Right atrium auricular region (tissue), 2 donors: ENCODE results near the gene COL19A1. TPM values are rescaled to one million over a fixed set of nuclear protein-coding genes. Genes with fewer than 3 reads are reported as not detected.
"Not testable (repeated sequence)": the region's sequence is repeated elsewhere in the genome, so short reads cannot be mapped to it uniquely, and the experiment has no call there.

ENCODE experiments used
- DNase-seq: peaks from one replicate; pipeline ENCODE4 v3.0.0-alpha.2; 2019; ENCODE audit warnings: low spot score
- H3K27ac ChIP-seq, 2 donors: fragments of 200-600 bp; sonication (generic); 1 replicate in 1 of 2; 2 replicates in 1 of 2; pipeline ENCODE4 v1.5.1; 2016 to 2019
- H3K27me3 ChIP-seq, 2 donors: fragments of 200-600 bp; sonication (generic); one replicate each; pipeline versions ENCODE4 v1.5.1 to v1.6.0; 2017 to 2019
- H3K36me3 ChIP-seq: fragments of 200-600 bp; sonication (generic); one replicate; pipeline ENCODE4 v1.5.1; 2016
- H3K4me1 ChIP-seq, 2 donors: fragments of 200-600 bp; sonication (generic); one replicate each; pipeline versions ENCODE4 v1.5.1 to v1.6.0; 2017 to 2019
- H3K4me3 ChIP-seq, 2 donors: fragments of 200-600 bp; sonication (generic); 1 replicate in 1 of 2; 2 replicates in 1 of 2; pipeline ENCODE4 v1.5.1; 2017 to 2019; ENCODE audit warnings: mild to moderate bottlenecking in 1 of 2, moderate library complexity in 1 of 2
- H3K9me3 ChIP-seq, 2 donors: fragments of 200-600 bp; sonication (generic); one replicate each; pipeline ENCODE4 v1.5.1; 2019
- total RNA-seq, 2 donors: library from RNA; depleted of rRNA; stranded (reverse); fragments of >200 nt; gene quantifications; one replicate each; pipeline ENCODE4 v1.1.0, GENCODE V29; 2016
- TF ChIP-seq, protein P1 (sequence below), 2 donors: fragments of 200-600 bp; sonication (generic); IDR thresholded peaks; one replicate each; pipeline ENCODE4 v1.5.1; 2019; ENCODE audit warnings: antibody characterized with exemption in 2 of 2

The COL19A1 gene
- total RNA-seq, 2 donors from 2014 or later: 2.7 to 3.9 TPM

DNA sequence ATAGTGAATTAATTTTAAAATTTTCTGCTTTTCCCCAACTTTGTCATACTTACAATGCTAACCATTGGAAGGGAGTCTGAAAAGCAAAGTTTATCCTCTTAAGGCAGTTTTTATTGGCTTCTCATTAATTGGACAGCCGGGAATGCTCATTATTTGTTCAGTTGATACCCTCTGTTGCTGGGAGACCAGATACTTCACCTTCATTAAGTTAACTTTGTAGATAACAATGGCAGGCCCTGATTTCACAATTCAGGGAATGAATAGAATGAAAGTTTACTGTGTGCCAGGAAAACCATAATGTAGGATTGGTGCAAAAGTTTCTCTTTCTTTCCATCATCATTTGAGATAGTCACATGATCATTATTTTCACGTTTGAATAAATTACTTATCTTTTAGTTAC is 49.0 kb downstream of the COL19A1 start:
- Histone ChIP-seq H3K27ac (peak overlapping the region in 1 of 2 donors; percentile 45), H3K27me3 (no peaks in the 10 kb centered on the region), H3K9me3 (no peaks in the 10 kb centered on the region), H3K4me3 (no peak overlapping the region), H3K4me1 (no peaks in the 10 kb centered on the region), H3K36me3 (no peaks in the 10 kb centered on the region)
- TF ChIP-seq, protein P1, sequence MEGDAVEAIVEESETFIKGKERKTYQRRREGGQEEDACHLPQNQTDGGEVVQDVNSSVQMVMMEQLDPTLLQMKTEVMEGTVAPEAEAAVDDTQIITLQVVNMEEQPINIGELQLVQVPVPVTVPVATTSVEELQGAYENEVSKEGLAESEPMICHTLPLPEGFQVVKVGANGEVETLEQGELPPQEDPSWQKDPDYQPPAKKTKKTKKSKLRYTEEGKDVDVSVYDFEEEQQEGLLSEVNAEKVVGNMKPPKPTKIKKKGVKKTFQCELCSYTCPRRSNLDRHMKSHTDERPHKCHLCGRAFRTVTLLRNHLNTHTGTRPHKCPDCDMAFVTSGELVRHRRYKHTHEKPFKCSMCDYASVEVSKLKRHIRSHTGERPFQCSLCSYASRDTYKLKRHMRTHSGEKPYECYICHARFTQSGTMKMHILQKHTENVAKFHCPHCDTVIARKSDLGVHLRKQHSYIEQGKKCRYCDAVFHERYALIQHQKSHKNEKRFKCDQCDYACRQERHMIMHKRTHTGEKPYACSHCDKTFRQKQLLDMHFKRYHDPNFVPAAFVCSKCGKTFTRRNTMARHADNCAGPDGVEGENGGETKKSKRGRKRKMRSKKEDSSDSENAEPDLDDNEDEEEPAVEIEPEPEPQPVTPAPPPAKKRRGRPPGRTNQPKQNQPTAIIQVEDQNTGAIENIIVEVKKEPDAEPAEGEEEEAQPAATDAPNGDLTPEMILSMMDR (IDR thresholded peaks at IDR 0.05): no peak
- no peak for DNase-seq

DNA sequence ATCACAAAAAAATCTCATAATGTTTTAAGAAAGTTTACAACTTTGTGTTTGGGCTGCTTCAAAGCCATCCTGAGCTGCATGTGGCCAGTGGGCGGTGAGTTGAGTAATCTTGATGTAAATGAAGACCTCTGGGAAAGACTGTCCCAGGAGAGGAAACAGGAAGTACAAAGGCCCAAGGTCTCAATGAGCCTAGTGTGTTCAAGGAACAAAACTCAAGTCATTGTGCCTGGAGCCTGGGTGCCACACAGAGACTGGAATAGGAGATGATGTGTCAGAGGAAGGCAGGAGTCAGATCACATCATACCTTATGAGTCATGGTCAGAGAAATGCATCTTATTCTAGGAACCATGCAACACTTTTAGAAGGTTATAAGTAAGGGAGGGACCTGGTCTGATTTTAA is 51.5 kb downstream of the COL19A1 start:
- no peaks in the 10 kb centered on the region for H3K36me3 ChIP-seq
- no peak overlapping the region for H3K4me3 ChIP-seq
- DNase-seq: no peak
- no peaks in the 10 kb centered on the region for H3K4me1 ChIP-seq
- no peak overlapping the region for H3K27ac ChIP-seq
- H3K9me3 ChIP-seq: no peaks in the 10 kb centered on the region
- H3K27me3 ChIP-seq: no peaks in the 10 kb centered on the region
- TF ChIP-seq, protein P1 (IDR thresholded peaks at IDR 0.05): no peak

DNA sequence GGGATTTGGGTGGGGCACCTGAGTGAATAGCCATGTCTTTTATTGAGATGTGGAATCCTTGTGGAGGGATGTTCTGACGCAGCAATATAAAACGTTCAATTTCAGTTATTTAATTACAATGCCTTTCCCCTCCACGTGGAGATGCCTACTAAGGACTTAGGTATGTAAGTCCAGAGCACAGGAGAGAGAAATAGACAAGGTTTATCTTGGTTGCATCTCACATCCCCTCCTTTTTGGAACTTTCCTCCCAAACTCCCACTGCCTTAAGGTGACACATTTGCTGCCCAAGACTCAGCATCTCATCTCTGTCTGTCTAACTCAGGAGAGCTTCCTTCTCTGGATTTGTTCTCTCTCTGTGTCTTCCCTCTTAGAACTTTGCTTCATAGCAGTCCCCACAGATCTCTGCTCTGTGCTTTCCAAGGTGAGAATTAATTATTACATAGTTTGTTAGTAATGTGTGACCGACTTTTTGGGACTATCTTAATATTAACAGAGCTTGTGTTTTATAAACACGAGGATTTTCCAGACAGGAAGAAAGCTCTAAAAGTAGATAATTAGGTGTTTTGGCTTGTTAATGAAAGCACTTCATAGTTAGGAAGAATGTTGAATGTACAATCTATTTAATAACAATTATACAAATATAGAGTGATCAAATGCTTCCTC is 52.6 kb downstream of the COL19A1 start:
- no peaks in the 10 kb centered on the region for H3K4me1 ChIP-seq
- no peaks in the 10 kb centered on the region for H3K27me3 ChIP-seq
- H3K27ac ChIP-seq: no peak overlapping the region
- no peak for DNase-seq
- H3K36me3 ChIP-seq: no peaks in the 10 kb centered on the region
- H3K4me3 ChIP-seq: no peak overlapping the region
- TF ChIP-seq, protein P1 (IDR thresholded peaks at IDR 0.05): no peak
- peaks cover 0 to 6% of the 10 kb centered on the region in 2 donors for H3K9me3 ChIP-seq

DNA sequence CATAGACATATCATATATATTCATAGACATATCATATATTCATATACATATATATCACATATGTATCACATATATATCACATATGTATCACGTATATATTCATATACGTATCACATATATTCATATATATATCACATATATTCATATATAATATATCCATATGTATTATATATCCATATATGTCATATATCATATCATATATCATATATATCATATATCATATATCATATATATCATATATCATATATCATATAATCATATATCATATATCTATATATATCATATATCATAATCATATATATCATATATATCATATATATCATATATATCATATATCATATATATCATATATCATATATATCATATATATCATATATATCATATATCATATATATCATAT is 54.7 kb downstream of the COL19A1 start:
- not testable (repeated sequence) for H3K9me3 ChIP-seq, DNase-seq, H3K27me3 ChIP-seq, H3K27ac ChIP-seq, H3K4me1 ChIP-seq, H3K36me3 ChIP-seq, H3K4me3 ChIP-seq

DNA sequence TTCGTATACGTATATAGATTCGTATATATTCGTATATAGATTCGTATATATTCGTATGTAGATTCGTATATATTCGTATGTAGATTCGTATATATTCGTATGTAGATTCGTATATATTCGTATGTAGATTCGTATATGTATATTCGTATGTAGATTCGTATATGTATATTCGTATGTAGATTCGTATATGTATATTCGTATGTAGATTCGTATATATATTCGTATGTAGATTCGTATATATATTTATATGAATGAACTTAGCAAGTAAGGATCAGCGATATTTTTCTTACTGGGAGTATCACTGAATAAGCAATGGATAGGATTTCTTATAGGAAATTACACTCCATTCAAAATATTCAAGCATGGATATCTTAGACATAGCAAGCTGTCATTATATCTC is 55.3 kb downstream of the COL19A1 start:
- H3K27me3 ChIP-seq, H3K4me3 ChIP-seq, DNase-seq, H3K27ac ChIP-seq, H3K36me3 ChIP-seq, H3K4me1 ChIP-seq: not testable (repeated sequence)
- peaks cover 0 to 12% of the 10 kb centered on the region in 2 donors for H3K9me3 ChIP-seq

DNA sequence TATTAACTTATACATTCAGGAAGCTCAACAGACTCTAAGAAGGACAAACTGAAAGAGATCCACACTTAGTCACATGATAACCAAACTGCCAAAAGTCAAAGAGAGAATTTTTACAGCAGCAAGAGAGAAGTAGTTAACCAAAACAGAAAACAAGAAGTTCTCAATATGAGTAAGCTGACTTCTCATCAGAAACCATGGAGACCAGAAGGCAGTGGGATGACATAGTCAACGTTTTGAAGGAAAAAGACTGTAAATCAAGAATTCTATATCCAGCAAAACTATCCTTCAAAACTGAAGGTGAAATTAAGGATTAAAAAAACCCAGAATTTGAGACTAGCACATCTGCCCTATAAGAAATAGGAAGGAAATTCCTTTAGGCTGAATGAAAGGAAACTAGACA is 60.4 kb downstream of the COL19A1 start:
- Histone ChIP-seq H3K9me3 (peaks cover 0 to 16% of the 10 kb centered on the region in 2 donors), H3K4me3 (no peak overlapping the region), H3K27ac (no peak overlapping the region), H3K4me1 (no peaks in the 10 kb centered on the region), H3K36me3 (no peaks in the 10 kb centered on the region), H3K27me3 (no peaks in the 10 kb centered on the region)
- TF ChIP-seq, protein P1 (IDR thresholded peaks at IDR 0.05): no peak
- no peak for DNase-seq

DNA sequence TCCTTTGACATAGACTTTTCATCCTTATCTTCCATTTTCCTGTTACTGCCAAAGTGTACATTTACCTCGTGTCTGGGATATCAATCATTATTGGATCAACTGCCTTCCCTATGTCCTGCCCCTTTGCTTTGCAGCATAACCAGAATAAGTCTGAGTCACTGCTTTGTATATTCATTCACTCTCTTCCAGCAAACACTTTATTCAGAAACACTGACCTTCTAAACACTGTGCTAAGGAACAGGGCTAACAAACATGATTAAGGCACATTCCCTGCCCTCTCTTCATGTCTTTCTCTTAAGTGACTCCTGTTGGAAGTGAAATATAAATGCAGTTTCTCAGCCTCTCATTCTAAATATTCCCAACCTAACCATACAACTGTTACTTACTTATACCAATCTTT is 66.9 kb downstream of the COL19A1 start:
- peak overlapping the region in 1 of 2 donors; percentile 53 for H3K27ac ChIP-seq
- DNase-seq: no peak
- H3K9me3 ChIP-seq: no peaks in the 10 kb centered on the region
- TF ChIP-seq, protein P1 (IDR thresholded peaks at IDR 0.05): no peak
- no peaks in the 10 kb centered on the region for H3K27me3 ChIP-seq
- H3K36me3 ChIP-seq: no peaks in the 10 kb centered on the region
- H3K4me1 ChIP-seq: no peaks in the 10 kb centered on the region
- no peak overlapping the region for H3K4me3 ChIP-seq
